NCI-H1105 treated with DMSO at 0.1 percent for 48 hours (cell line): ENCODE data around the gene ABL1.
"Not testable (repeated sequence)": the region's sequence is repeated elsewhere in the genome, so short reads cannot be mapped to it uniquely, and the experiment has no call there.

ENCODE experiments used
- DNase-seq: peaks from one replicate; lab custom pipeline; 2025; lab: John Stamatoyannopoulos, UW

Gene ABL1

DNA sequence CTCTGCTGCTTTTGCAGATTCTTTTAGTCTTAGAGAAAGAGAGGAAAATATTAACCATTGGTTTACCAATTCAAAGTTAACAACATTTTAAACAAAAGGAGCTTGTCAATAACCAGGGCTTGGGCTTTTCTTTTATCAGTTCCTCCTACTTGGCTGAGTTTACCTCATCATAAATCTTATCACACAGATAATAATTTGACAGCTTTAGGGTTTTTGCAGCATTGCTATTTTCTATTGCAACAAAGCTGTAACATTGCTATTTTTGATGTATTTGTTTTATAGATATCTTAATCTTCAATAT, 9.8 kb upstream of the ABL1 start:
- no peak for DNase-seq

DNA sequence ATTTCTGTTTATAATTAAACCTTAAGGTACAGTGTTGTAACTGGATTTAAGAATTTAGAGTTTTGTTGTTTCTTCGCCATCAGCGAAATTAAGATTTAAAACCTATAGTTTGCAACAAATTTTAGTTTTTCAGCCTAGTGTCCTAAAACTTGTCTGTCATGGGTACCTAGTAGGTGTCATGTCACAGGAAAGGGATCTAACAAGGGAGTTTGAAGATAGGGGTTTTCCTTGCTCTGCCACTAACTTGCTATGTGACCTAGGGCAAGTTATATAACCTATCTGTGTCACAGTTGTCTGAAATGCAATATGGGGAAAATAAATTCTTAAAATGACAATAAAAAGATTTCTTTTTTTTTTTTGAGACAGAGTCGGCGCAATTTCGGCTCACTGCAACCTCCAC, 9.2 kb upstream of the ABL1 start:
- DNase-seq = no peak

DNA sequence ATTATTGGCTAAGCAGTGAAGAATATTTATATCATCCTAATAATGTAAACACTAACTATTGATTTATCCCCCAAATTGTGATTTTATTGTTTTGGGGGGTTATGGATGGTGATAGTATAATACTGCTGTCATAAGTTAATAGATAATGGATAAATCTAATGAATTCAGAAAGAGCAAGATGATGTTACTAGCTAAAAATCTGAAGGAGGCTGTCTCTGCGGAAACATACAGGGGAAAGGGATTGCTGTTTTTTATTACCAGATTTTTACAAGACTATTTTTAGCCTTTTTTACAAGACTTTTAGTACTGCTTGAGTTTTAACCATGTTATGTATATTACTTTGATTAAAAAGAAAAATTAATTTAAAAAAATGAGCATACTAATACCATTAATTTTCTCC, 5.3 kb upstream of the ABL1 start:
- no peak for DNase-seq

DNA sequence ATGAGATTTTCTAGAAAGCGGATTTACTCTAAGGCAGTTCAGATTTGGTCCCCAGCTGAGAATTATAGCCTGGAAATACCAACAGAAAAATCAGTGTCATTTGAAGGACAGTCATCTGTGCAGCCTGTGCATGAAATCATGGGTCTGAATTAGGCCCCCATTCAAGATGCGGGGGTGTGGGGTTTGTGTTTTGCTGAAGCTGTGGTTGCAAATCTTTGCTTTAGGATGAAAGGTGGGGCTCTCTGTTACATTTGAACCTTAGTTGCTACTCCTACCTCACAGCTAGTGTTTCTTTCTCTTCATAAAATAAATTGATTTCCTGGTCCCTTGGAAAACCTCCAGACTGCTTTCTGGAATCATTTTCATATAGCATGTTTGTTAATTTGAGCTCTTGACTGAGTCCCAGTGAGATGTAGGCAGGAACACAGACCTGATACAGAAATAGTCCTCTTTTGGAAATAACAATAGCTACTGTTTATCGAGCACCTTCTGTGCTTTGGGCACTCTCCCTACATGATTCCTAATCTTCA, 4.8 kb upstream of the ABL1 start:
- no peak for DNase-seq

DNA sequence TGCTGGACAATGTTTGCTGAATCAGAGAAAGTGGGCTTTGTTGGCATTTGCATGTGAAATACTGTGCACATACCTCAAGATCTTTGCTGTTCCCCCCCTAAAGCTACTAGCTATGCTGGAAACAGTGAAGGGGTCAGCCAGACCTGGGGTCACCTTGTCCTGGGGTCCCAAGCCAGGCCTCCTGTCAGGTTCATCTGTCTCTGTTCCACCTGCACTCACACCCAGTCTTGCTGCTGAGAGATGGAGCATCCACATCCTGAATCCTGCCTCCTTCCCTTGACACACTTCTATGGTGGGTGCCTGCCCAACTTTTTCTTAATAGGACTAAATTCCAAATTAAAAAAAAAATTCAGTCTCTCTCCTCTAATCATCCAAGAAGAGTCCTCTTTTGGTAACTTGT, 4.0 kb upstream of the ABL1 start:
- no peak for DNase-seq

DNA sequence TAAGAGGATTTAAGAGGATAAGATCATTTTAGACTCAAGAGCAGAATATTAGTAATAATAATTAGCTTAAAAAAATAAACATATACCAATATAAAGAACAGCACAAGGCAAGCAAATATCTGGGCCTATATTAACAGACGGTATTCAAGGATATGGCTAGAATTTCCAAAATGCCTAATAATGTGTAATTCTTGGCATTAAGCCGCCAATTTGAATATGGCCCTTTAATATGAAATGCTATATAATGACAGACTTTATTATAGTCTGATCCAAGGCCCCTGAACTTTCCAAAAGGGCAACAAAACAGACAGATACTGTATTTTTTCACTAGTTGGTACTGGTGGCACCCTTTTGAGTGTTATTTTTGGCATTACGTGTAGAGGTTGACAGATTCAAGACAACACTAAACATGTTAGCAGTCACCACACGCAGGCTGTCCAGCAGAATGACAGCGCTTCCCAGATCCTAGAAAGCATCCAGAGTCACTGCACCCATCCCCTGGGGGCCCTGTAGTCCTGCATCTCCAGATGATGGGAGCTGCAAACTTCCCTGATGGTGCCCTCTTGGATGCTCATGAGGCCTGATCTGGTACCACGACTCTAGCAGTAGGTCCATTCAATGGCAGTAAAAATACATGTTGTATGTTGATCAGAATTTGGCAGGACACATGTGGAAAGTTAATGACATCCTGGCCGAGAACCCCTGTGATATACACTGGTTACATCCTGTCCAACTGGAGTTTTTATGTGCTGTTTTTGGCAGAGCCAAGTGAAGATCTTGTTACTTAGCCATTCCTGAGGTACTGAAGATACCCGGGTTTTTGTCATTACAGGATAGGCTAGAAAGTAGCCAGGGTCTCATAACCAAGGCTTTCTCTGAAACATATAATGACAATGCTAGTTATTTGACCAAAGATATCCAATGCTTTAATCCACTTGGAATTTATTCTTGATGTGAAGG, 1.7 kb upstream of the ABL1 start:
- no peak for DNase-seq

DNA sequence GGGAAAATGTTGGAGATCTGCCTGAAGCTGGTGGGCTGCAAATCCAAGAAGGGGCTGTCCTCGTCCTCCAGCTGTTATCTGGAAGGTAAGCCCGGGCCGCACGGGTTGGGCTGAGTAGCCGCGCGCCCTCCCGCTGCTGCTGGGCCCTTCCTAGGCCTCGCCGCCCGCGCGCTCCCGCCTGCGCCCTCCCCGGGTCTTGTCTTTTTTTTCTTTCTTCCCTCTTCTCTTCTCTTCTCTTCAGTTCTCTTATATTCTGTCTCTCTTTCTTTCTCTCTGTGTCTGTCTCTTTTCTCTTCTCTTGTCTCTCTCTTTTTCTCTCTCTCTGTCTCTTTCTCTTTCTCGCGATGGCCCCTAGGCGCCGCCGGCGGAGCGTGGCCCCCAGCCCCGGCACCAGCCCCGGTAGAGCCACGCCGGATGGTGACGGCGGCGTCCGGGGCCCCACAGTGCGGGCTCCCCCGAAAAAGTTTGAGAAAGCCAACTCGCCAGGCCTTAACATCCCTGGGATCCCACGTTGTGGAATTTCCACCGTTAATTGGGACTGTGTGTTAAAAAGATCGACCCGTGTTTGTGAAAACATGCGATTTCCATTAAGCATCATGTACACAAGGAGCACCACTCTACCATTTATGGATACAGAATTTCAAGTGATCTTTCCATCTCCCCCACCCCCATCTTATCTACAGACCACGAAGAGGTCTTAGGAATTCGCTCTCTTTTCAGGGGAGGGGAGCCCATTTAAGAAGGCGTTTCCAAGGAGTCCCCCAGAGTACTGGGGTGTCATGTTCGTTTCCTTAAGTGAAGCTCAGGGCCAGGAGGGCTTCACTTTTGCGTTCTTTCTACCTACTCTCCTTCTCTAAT, 616 bp downstream of the ABL1 start:
- peak; percentile 24 for DNase-seq

DNA sequence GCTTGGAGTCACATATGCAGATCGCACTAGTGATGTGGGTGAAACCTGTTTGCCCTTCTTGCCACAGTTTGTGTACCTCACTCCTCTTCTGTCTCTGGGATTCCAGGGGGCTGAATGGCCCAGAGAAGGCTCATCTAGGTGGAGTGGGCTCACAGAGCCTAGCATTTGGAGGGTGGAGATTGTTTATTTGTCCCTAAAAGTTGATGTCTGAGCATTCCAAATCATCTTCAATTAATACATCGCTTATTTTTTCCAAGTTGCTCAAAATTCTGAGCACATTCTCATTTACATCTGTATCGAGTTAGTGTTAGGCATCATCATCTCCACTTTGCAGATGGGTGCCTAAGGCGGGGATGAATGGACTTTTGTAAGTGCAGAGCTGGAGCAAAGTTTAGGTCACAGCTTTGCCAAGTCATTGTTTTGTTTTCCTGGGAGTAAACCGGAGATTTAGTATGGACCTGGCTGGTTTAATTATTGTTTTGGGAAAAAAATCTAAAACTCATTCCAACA, 2.0 kb downstream of the ABL1 start:
- DNase-seq = no peak

DNA sequence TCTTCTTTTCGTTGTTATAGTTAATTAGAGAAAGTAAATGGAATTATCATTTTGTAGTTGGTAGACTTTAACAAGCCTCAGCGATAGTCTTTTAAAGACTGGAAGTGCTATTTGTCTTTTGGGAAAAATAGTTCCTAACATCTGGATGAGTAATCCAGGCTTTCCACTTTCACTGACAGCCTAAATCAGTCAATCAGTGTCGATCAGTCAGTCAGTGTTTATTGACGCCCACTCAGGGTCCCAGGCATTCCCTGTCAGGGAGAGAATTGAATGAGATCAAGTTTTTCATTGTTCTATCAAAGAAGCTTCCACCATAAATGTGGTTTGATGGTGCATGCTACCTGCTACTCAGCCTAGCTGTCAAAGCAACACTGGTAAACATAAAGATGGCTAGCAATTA, 2.6 kb downstream of the ABL1 start:
- DNase-seq = no peak

DNA sequence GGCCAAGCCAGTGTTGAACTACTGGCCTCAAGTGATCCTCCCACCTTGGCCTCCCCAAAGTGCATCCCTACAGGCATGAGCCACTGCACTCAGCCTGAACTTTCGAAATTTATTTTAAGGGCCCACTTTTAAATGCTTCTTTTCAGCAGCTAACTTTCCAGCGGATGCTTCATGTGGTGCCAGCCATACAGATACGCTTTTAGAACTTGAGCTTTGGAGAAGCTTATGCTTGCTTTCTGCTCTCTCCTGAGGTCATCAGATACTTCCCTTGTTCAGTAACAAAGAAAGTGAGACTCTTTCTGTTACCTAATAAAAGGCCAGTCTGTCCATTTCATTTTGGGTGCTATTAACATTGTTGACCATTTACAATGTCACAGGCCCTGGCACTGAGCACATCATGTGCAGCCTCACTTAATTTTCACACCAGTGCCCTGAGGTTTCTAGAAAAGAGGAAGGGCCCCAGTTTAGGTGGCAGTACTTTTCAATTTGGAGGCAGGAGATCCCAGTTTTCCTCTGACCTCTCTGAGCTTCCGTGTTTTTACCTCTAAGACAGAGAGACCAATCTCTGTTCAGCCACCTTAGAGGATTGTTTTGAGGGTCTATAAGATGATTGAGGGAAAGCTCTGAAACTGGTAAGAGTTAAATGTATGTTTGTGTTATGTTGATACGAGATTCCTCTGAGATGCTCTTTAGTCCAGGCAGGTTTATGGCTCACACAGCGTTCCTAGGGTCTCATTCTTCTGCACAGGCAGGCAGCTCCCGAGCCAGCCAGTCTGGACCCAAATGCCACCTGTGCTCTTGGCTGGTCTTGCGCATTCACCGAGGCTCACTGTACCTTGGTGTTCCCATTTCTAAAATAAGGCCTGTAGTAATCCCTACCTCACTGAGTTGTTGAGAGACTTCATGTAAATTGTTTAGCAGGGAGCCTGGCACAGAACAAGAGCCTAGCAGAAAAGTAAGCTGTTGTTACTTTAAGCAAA, 4.4 kb downstream of the ABL1 start:
- DNase-seq = no peak

DNA sequence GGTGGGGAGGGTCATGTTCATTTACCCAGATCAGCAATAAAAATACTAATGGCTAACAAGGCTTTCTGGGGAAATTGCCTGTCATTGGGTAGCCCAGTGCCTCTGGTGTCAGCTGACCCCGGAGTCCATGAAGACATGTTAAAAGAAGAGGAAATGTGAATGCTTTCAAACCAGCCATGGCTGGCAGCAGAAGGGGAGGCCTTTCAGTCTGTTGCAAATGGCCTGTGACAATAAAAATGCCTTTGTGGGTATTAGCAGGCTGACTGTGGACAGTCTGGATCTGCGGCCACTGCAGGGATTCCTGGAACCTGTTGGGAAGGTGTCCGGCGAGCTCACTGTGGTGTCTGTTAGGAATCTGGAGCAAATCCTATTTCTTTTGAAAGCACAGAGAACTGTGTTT, 7.5 kb downstream of the ABL1 start:
- no peak for DNase-seq

DNA sequence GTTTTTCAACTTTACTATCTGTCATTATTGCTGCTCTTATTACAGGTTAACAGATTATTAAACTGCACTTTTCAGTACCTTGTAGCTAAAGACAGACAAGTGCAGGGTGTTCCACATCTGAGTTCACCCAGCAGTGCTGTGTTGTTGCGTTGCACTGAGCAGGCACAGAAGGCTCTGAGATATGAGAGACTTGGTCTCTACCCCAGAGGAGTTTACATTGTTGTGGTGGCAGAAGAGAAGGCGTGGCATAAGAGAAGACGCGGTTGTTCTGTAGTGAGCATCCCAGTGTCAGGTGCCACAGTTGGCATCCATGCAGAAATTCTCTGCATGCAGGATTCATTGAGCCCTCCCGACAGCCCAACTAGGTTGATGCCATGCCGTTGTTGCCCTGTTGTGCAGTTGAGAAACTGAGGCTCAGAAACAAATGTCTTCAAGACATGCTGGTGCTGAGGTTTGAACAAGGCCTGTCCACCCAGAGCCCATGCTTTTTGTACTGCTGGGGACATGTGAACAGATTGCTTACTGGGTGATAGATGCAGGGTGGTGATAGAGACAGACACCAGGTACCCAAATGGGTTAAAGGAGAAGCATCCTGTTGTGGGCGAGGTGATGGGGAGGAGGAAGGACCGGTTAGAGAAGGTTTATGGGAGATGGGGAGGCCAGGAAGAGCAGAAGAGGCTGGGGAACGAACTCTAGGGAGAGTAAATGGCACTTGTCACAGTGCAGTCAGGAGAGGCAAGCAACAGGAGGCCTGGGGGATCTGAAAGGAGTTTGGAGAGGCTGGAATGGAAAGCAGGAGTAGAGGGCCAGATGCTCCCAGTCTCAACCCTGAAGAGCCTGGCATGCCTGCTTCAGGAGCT, 8.2 kb downstream of the ABL1 start:
- no peak for DNase-seq

DNA sequence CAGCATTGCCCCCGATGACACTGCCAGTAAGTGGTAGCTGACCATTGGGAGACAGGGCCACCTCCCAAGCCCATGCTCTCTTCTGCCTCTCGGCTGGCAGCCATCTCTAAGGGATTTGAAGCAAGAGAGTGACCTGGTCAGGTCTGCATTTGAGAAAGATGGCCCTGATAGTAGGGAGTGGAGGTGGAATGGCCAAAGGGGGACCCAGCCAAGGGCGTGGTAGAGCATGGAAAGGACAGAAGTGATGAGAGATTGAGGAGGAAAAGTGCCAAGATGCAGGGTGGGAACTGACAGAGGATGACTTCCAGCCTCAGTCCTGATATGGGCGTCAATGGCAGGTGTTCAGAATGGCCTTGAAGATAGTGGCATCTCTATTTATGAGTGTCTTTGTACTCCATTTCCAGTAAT, 9.0 kb downstream of the ABL1 start:
- DNase-seq = no peak

DNA sequence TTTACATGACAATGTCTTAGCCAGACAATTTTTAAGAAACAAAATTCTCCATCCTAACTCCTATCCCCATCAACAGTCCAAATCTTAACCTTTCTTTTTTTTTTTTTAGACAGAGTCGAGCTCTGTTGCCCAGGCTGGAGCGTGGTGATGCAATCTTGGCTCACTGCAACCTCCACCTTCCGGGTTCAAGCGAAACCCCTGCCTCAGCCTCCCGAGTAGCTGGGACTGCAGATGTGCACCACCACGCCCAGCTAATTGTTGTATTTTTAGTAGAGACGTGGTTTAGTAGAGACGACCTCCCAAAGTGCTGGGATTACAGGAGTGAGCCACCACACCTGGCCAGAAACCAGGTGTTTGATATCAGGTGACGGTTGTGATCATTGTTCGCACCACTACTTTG, 10.2 kb downstream of the ABL1 start:
- DNase-seq = no peak

DNA sequence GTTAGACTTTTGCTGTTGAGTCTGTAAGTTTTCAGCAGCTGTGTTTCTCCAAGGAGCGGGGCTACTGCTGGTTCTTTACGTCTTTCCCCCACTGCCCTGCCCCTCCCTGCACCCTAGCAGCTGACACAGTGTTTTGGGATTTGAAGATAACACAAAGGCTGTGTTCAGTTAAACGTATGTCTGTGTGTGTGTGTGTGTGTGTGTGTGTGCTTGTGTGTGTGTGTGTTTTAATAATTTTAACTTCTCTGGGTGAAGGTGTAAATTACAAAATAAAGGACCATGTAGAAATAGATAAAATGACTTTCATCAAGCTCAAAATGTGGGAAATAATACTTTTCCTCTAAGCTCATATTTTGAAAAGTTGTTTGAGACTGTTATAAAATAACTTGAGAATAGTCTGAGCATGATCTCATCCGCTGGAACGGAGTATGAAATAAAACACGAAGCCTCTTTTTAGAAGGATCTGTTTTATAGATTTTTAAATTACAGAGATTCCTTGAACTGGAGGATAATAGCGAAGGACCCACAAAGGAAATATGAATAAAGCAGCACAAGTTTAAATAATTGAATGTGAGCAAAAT, 10.9 kb downstream of the ABL1 start:
- no peak for DNase-seq

DNA sequence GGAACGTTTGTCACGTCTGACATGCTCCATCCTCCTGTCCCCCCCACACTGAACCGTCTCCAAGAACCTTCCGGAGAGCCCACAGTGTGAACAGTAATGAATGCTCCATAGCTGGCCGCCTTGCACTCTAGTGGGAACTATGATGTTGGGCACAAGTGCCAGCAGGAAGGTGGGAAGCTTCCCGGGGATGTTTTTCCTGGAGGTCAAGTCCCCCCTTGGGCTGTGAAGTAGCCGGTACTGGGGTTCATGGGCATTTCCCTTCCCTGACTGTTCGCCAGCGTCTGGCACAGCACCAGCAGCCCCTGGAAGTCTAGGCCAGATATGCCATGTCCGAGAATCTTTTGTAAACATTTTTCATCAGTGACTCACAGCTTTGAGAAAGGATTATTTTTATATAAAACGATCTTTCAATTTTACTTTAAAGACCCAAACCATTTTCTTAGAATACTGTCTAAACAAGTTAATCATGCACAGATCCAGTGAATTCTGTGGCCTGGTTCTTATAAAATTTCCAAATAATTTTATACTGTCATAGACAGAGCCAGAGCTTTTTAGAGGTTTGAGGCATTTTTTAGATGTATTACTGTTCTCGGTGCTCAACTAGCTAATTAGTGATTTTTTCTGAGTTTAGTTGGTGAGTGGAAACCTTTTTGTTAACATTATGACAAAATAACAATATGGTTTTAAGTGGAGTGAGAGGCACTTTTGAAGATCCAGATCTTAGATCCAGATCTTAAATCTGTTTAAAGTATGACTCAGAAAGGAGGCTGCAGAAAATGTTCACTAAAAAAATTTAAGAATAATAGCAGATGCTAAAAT, 11.6 kb downstream of the ABL1 start:
- DNase-seq = no peak

DNA sequence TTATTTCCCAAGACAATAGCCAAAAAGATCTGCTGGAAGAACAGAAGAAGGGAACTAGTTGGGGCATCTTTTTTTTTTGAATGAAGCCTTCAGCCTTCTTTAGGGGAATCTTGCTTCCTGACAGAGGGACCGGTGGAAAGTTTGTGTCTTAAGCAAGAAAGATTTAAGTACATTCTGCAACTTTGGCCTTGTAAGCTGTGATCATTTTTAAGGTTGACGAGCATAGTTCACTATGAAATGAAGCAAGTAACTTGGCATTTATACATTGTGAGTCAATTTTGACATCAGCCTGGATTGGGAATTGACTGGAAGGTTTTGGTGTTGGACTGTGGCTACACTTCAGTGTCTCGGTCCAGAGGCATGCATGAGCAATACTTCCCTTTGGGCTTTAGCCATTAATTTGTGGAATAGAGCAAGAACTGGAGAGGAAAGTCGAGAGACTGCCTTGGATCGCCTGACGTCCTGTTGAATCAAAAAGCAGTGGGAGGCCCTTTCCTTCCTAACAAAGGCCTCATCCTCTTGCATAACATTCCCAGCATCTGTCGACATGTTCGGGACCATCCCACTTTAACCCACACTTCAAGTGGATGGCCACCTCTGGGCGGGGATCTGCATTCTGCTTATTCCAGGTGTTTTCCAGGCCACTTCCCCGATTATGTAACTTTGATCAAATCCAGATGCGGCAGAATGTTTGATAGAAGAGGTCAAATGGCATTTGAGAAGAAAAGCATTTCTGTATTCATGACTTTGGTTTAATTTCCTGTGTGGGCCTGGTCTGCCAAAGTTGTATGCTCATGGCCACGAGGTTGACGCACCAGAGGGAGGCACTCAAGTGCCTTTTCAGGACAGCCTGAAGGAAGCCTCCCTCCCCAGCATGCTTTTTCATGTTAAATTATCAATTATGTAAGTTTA, 12.5 kb downstream of the ABL1 start:
- DNase-seq = no peak

DNA sequence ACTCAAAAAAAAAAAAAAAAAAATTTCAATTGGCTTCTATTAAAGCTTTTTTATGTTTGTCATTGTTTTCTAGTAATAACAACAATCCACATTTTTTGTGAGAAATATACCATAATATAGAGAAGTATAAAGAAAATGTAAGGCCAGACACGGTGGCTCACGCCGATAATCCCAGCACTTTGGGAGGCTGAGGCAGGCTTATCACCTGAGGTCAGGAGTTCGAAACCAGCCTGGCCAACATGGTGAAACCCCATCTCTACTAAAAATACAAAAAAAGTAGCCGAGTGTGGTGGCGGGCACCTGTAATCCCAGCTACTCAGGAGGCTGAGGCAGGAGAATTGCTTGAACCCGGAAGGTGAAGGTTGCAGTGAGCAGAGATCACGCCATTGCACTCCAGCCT, 13.5 kb downstream of the ABL1 start:
- not testable (repeated sequence) for DNase-seq
